NCI-H1105 (cell line): ENCODE results near the gene USP2.

Experiments
- DNase-seq: peaks from one replicate; lab custom pipeline; 2025; lab: John Stamatoyannopoulos, UW

USP2 gene

GRCh38 chr11:119306373-119306890, 75.1 kb downstream of the USP2 start:
- no peak for DNase-seq

DNA sequence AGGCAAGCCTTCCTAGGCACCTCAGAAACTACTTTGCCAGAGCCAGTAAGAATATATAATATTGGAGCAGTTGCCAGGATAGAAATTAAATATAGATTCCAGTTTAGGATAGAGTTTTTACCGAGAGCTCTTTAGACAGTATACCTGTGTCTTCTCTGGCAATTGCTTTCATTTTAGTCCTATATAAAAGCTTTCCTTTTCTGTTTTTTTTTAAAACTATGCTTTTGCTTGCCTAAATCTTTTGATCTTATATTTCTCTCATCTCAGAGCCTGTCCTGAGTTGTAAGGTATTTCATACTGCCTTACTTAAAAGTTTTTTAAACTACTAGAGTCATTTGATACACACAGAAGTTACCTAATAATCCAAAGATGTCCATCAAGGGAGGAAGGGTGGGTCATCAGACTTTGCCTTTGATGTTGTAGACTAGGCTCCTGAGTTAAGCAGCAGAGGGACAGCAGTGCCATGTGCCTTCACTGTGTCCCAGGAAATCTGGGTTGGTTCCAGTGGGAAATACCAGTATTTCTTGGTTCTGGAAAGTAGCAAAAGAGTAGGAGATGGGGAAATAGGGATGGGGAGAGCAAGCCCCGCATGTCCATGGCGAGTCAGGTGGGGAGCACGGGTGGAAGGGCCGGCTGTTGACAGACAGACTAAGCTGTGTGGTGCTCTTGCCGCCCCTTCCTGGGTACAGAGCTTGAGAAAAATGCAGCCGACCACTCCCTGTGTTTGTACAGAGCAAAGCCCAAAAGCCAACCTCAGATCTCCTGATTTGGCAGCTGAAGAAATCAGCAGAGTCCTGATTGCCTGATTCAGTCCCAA, 75.7 kb downstream of the USP2 start:
- DNase-seq = no peak
